Heart right ventricle (tissue), 16 donors: Measurements from ENCODE around the gene C11orf58. TPM values are rescaled to one million over a fixed set of nuclear protein-coding genes. Genes with fewer than 3 reads are reported as not detected.

ENCODE experiments used
- ATAC-seq, 8 donors: fragments of 200-7000 bp; cut with Tn5 transposase; one replicate each; pipeline ENCODE4 v1.9.1; 2020; ENCODE audit warnings: mild to moderate bottlenecking in 8 of 8, moderate library complexity in 8 of 8, moderate number of reproducible peaks in 1 of 8
- DNase-seq, 2 donors: peaks; one replicate each; pipeline ENCODE4 v3.0.0-alpha.2; 2020
- H3K27ac ChIP-seq, 10 donors: fragments of 200-600 bp; sonication (generic) in 2 of 10; one replicate each; pipeline versions ENCODE4 v1.5.0 to v1.8.0; 2020 to 2022; ENCODE audit warnings: mild to moderate bottlenecking in 3 of 10
- H3K27me3 ChIP-seq, 7 donors: fragments of 200-600 bp; one replicate each; pipeline ENCODE4 v1.8.0; 2021 to 2022; ENCODE audit warnings: mild to moderate bottlenecking in 2 of 7
- H3K36me3 ChIP-seq, 9 donors: fragments of 200-600 bp; sonication (generic) in 1 of 9; one replicate each; pipeline versions ENCODE4 v1.5.0 to v1.8.0; 2020 to 2022; ENCODE audit warnings: mild to moderate bottlenecking in 2 of 9
- H3K4me1 ChIP-seq, 9 donors: fragments of 200-600 bp; sonication (generic) in 1 of 9; one replicate each; pipeline versions ENCODE4 v1.5.0 to v1.8.0; 2020 to 2022; ENCODE audit warnings: mild to moderate bottlenecking in 4 of 9
- H3K4me3 ChIP-seq, 10 donors: fragments of 200-600 bp; sonication (generic) in 2 of 10; one replicate each; pipeline versions ENCODE4 v1.5.0 to v1.8.0; 2020 to 2022; ENCODE audit warnings: mild to moderate bottlenecking in 7 of 10, moderate library complexity in 2 of 10
- H3K9me3 ChIP-seq, 11 donors: fragments of 200-600 bp in 10 of 11; sonication (generic) in 2 of 11; one replicate each; pipeline versions ENCODE4 v1.5.0 to v1.8.0; 2013 to 2022; ENCODE audit warnings: mild to moderate bottlenecking in 2 of 11, control low read depth in 1 of 11, moderate library complexity in 1 of 11
- WGBS, 2 donors: extraction: QIAGEN DNeasy Blood & Tissue Kit; methylation state at CpG; one replicate each; pipeline ENCODE4 v1.1.7; 2013; ENCODE audit warnings: inconsistent platforms in 1 of 2; 5-methylcytosine and 5-hydroxymethylcytosine counted together
- intact Hi-C, 10 donors: fragments of 100-400 bp; cut with DNase I; formaldehyde crosslinking; loops; one replicate each; pipeline versions ENCODE4 v1.11.1 to v1.14.2; 2022
- polyA plus RNA-seq, 2 donors: library from polyadenylated mRNA; stranded (reverse); fragments of 200-250 nt; gene quantifications; one replicate each; pipeline ENCODE4 v1.2.3, GENCODE V29; 2013
- total RNA-seq, 10 donors: library from RNA; stranded (reverse); fragmentation: NEBNext Ultra II Directional in 3 of 10; extraction: Animal tissue kit (Norgen Biotek cat#: 25700) in 3 of 10; gene quantifications; one replicate each; pipeline versions ENCODE4 v1.2.1 to v1.2.4, GENCODE V29; 2021 to 2023
- TF ChIP-seq, protein P1 (sequence below), 9 donors: fragments of 200-600 bp; sonication (generic) in 2 of 9; IDR thresholded peaks; one replicate each; pipeline versions ENCODE4 v1.5.0 to v1.8.0; 2021 to 2022; ENCODE audit warnings: antibody characterized with exemption in 9 of 9, mild to moderate bottlenecking in 5 of 9, moderate library complexity in 1 of 9
- donor health status: Arrhythmogenic right ventricular cardiomyopathy.
- donor health status: ischemic (EF 13 %, LVEDD 7.1; RV severe dilation, severe dysfunction).
- donor health status: healthy with polysubstance abuse.
- donor health status: DM: no; HTN: yes; CAD: no.
- donor health status: DM: no; HTN: no; CAD: no.
- donor health status: ischemic (EF 25% LVEDD 6.9; RV normal size, moderate dysfunction).
- donor health status: ischemic (EF 25% LVEDD 5.7; RV mildly dilated, moderate dysfunction).
- donor health status: healthy.
- donor health status: DM: yes; HTN: yes; CAD: no.
- donor health status: Ischemic cardiomyopathy.
- donor health status: ischemic (EF 35%, LVEDD 5.7; RV mildly dilated, moderate dysfunction).
- donor health status: nonischemic (EF 11% LVEDD 7.7; RV severe dilation, severe dysfunction).
- donor health status: DM: yes; HTN: yes; CAD: no.
- donor health status: PGD.
- donor health status: ischemic (EF 29% LVEDD 5.4; RV normal size, mild dysfunction).
- donor health status: nonischemic (EF 23%, LVEDD 6.1; RV moderate dilation, normal function).

C11orf58 gene
- total and polyA plus RNA-seq, 12 donors = 70.2 to 141 (median 107) TPM

DNA sequence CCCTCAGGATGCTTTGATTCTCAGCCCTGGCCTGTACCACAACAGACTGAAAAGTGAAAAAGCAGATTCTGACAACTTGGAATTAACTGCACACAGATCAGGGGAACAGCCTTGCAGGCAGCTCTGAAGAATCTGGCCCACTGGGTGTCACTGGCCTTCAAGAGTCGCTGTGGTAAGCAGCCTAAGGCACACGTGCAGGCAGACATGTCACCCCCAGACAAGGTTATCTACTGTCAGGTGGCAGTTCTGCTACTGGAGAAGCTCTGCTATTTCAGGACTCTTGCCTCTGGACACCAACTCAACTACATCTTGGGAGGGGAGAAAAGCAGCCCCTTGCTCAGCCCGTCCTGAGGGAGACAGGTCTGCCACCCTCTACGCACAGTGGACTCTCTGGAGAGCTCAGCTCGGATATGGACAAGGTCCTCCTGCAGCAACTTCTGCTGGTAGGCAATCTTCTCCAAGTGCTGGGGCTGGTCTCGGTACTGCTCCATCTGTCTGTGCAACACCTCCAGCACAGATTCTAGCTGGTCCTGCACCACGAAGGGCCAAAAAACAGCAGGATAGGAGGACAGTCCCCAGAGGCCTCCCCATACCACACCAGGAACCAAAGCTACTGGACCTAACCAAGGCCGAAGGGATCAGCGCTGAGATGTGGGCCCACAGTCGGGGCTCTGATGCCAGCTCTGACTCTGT, 63.0 kb downstream of the C11orf58 start:
- Histone ChIP-seq H3K4me3 (no peak overlapping the region), H3K36me3 (peaks cover 0 to 14% (median 0%) of the 10 kb centered on the region in 9 donors), H3K27ac (peak overlapping the region in 1 of 10 donors; percentile 28), H3K4me1 (peaks cover 8 to 54% (median 34%) of the 10 kb centered on the region in 9 donors), H3K27me3 (no peaks in the 10 kb centered on the region), H3K9me3 (no peaks in the 10 kb centered on the region)
- peak in 5 of 8 donors; percentile 31 to 56 (median 32) for ATAC-seq
- intact Hi-C loops = no loop called here
- no peak for DNase-seq
- TF ChIP-seq, protein P1, sequence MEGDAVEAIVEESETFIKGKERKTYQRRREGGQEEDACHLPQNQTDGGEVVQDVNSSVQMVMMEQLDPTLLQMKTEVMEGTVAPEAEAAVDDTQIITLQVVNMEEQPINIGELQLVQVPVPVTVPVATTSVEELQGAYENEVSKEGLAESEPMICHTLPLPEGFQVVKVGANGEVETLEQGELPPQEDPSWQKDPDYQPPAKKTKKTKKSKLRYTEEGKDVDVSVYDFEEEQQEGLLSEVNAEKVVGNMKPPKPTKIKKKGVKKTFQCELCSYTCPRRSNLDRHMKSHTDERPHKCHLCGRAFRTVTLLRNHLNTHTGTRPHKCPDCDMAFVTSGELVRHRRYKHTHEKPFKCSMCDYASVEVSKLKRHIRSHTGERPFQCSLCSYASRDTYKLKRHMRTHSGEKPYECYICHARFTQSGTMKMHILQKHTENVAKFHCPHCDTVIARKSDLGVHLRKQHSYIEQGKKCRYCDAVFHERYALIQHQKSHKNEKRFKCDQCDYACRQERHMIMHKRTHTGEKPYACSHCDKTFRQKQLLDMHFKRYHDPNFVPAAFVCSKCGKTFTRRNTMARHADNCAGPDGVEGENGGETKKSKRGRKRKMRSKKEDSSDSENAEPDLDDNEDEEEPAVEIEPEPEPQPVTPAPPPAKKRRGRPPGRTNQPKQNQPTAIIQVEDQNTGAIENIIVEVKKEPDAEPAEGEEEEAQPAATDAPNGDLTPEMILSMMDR (IDR thresholded peaks at IDR 0.05) = no peak
- whole genome bisulfite sequencing, 2 donors = 66 to 80% methylated on average over 10 of the region's 10 CpGs

DNA sequence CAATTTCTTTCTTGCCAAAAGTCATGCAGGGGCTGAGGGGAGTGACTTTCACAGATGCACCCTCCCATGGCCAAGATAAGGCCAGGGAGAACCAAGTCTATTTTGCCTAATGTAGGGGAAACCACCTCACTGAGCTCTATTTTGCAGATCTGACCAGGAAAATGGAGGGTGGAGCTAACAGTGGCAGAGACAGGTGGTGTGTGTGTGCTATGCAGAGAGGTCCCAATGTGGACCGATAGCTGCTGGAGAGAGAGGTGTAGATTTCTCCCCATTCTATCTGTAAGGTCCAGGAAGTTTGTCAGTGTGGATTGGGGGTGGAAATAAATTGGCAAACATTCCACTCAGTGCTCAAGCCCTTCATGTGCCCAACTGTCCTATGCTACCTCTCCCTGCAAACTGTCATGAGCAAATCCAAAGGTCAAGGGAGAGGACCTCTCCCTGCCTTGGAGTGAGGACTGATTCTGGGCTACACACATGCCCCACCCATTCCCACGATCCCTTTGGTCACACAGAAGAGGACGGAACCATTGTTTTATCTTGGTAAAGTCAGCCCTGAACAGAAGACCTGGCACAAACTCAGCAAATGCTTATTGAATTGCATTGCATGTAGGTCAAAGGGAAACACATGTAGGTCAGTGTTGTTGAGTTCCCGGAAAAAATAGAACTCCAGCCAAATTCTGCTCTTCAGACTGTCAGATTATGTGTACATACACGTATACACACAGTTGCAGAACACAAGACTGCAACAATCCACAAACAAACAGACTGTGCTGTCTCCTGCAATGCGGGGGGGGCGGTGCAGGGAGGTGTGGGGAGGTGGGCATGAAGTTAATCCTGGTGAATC, 65.9 kb downstream of the C11orf58 start:
- H3K9me3 ChIP-seq = no peaks in the 10 kb centered on the region
- peak; percentile 52 to 81 (median 74) for ATAC-seq
- peaks cover 8 to 68% (median 50%) of the 10 kb centered on the region in 9 donors for H3K4me1 ChIP-seq
- peaks cover 0 to 12% (median 0%) of the 10 kb centered on the region in 9 donors for H3K36me3 ChIP-seq
- 19 to 23% methylated on average over 7 of the region's 7 CpGs for WGBS, 2 donors
- no peaks in the 10 kb centered on the region for H3K27me3 ChIP-seq
- H3K27ac ChIP-seq = peak overlapping the region in 6 of 10 donors; percentile 29 to 78 (median 52)
- H3K4me3 ChIP-seq = no peak overlapping the region
- TF ChIP-seq, protein P1 (IDR thresholded peaks at IDR 0.05) = no peak
- DNase-seq = peak in 1 of 2 donors; percentile 61
- intact Hi-C loops = no loop called here

DNA sequence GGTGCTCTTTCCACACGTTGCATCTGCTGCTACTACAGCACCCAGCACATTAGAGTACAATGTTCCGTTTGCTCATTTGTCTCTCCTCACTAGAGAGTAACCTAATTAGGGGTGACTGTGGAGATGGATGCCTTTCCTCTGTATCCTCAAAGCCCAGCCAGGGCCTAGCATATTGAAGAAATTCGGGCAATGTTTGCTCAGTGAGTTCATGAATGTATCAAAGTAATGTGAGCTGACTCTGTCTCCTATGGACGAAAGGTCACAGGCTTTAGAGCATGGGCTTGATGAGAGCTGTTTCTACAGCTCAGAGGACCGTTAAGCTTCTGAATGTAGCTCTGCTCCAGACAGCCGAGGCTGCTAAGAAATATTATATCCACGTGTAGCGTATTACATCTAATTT, 67.5 kb downstream of the C11orf58 start:
- intact Hi-C loops = no loop called here
- ATAC-seq = no peak
- TF ChIP-seq, protein P1 (IDR thresholded peaks at IDR 0.05) = no peak
- peaks cover 12 to 77% (median 63%) of the 10 kb centered on the region in 9 donors for H3K4me1 ChIP-seq
- WGBS, 2 donors = 62 to 74% methylated on average over 8 of the region's 8 CpGs
- DNase-seq = no peak
- H3K4me3 ChIP-seq = no peak overlapping the region
- no peaks in the 10 kb centered on the region for H3K27me3 ChIP-seq
- H3K9me3 ChIP-seq = no peaks in the 10 kb centered on the region
- peaks cover 0 to 12% (median 0%) of the 10 kb centered on the region in 9 donors for H3K36me3 ChIP-seq
- H3K27ac ChIP-seq = peak overlapping the region in 5 of 10 donors; percentile 18 to 78 (median 35)

DNA sequence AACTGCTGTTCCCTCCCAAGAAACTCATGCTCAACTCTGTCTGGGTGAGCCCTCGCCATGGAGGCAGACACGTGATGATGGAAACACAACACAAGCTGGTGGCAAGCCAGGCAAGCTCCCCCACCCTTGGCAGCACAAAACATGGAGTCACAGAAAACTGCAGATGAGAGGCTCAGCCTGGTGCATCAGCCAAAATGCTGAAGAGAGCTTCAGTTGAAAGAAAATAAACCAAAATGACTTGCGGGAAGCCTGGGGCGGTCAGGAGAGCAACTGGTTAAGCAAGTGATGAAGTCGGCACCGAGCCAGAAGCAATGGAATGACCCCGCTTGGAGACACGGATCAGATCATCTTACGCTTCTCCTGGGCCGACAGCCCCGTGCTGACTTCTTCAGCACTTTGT, 68.3 kb downstream of the C11orf58 start:
- Histone ChIP-seq H3K27ac (peak overlapping the region in 3 of 10 donors; percentile 33 to 78 (median 35)), H3K36me3 (peaks cover 0 to 12% (median 0%) of the 10 kb centered on the region in 9 donors), H3K4me1 (peaks cover 12 to 78% (median 64%) of the 10 kb centered on the region in 9 donors), H3K4me3 (no peak overlapping the region), H3K9me3 (no peaks in the 10 kb centered on the region), H3K27me3 (no peaks in the 10 kb centered on the region)
- WGBS, 2 donors = 33 to 47% methylated on average over 11 of the region's 11 CpGs
- intact Hi-C loops = no loop called here
- peak in 2 of 8 donors; percentile 20 to 58 for ATAC-seq
- TF ChIP-seq, protein P1 (IDR thresholded peaks at IDR 0.05) = no peak
- peak; percentile 41 to 47 for DNase-seq
